Measurements from ENCODE around the gene LMNTD1. TPM values are rescaled to one million over a fixed set of nuclear protein-coding genes. Genes with fewer than 3 reads are reported as not detected.

LMNTD1 gene
- total RNA-seq, 1 experiment from 2014 or later = not detected

- no peak for TF ChIP-seq CTCF (conservative IDR thresholded peaks at IDR 0.05; ENCODE audit: low read depth, low read length)
- TF ChIP-seq EZH2 (IDR thresholded peaks at IDR 0.05; ENCODE audit: borderline replicate concordance, low read depth, low read length, poor library complexity, severe bottlenecking) = no peak
- H3K27ac ChIP-seq (ENCODE audit: low read depth, low read length, poor library complexity, severe bottlenecking) = no peak overlapping the region
- intact Hi-C loops (cut with micrococcal nuclease; ENCODE audit: unreplicated experiment) = loop anchor here (5.0 to 10.0 kb wide), 2 partner anchors 121 to 466 kb away; no protein-coding TSS in a partner anchor
- no peak for DNase-seq (ENCODE audit: low spot score)
- no peaks in the 10 kb centered on the region for H3K4me1 ChIP-seq (ENCODE audit: insufficient read depth, low read length, poor library complexity, severe bottlenecking)
- H3K9me3 ChIP-seq (ENCODE audit: low read depth, low read length, poor library complexity, severe bottlenecking) = no peaks in the 10 kb centered on the region
- H3K36me3 ChIP-seq (ENCODE audit: insufficient read depth, low read length, poor library complexity, severe bottlenecking) = no peaks in the 10 kb centered on the region
- H3K4me3 ChIP-seq (ENCODE audit: low read depth, low read length, poor library complexity, severe bottlenecking) = no peak overlapping the region
- no TSS peak for BruUV-seq (replicated peaks)
- ChIA-PET POLR2A (ENCODE audit: low non-redundant PET) (no interaction called here), CTCF (no interaction called here)
- no peaks in the 10 kb centered on the region for H3K27me3 ChIP-seq (replicated peaks; ENCODE audit: insufficient read depth, low read depth, low read length, poor library complexity)
Measured at GRCh38 chr12:25558586-25558985, 5.5 kb upstream of the LMNTD1 start.

- H3K4me1 ChIP-seq (ENCODE audit: insufficient read depth, low read length, poor library complexity, severe bottlenecking) = no peaks in the 10 kb centered on the region
- no peak overlapping the region for H3K4me3 ChIP-seq (ENCODE audit: low read depth, low read length, poor library complexity, severe bottlenecking)
- no peak for TF ChIP-seq EZH2 (IDR thresholded peaks at IDR 0.05; ENCODE audit: borderline replicate concordance, low read depth, low read length, poor library complexity, severe bottlenecking)
- TF ChIP-seq CTCF (conservative IDR thresholded peaks at IDR 0.05; ENCODE audit: low read depth, low read length) = peak; percentile 70
- no peak overlapping the region for H3K27ac ChIP-seq (ENCODE audit: low read depth, low read length, poor library complexity, severe bottlenecking)
- DNase-seq (ENCODE audit: low spot score) = peak; percentile 64
- ChIA-PET CTCF (interaction anchor here (1.1 kb wide), 1 partner anchor 170 kb away, joined by 4 read pairs; no protein-coding TSS in a partner anchor), POLR2A (ENCODE audit: low non-redundant PET) (no interaction called here)
- no TSS peak for BruUV-seq (replicated peaks)
- no peaks in the 10 kb centered on the region for H3K36me3 ChIP-seq (ENCODE audit: insufficient read depth, low read length, poor library complexity, severe bottlenecking)
- H3K9me3 ChIP-seq (ENCODE audit: low read depth, low read length, poor library complexity, severe bottlenecking) = no peaks in the 10 kb centered on the region
- intact Hi-C loops (cut with micrococcal nuclease; ENCODE audit: unreplicated experiment) = loop anchor here (5.0 to 10.0 kb wide), 2 partner anchors 121 to 467 kb away; no protein-coding TSS in a partner anchor
- H3K27me3 ChIP-seq (replicated peaks; ENCODE audit: insufficient read depth, low read depth, low read length, poor library complexity) = no peaks in the 10 kb centered on the region
Measured at GRCh38 chr12:25557830-25558436, 4.8 kb upstream of the LMNTD1 start.

GRCh38 chr12:25556153-25556552 lies 3.1 kb upstream of the LMNTD1 start:
- no peaks in the 10 kb centered on the region for H3K27me3 ChIP-seq (replicated peaks; ENCODE audit: insufficient read depth, low read depth, low read length, poor library complexity)
- H3K9me3 ChIP-seq (ENCODE audit: low read depth, low read length, poor library complexity, severe bottlenecking) = no peaks in the 10 kb centered on the region
- no peaks in the 10 kb centered on the region for H3K36me3 ChIP-seq (ENCODE audit: insufficient read depth, low read length, poor library complexity, severe bottlenecking)
- no peak for DNase-seq (ENCODE audit: low spot score)
- H3K27ac ChIP-seq (ENCODE audit: low read depth, low read length, poor library complexity, severe bottlenecking) = no peak overlapping the region
- H3K4me1 ChIP-seq (ENCODE audit: insufficient read depth, low read length, poor library complexity, severe bottlenecking) = no peaks in the 10 kb centered on the region
- no peak overlapping the region for H3K4me3 ChIP-seq (ENCODE audit: low read depth, low read length, poor library complexity, severe bottlenecking)
- no TSS peak for BruUV-seq (replicated peaks)
- CTCF ChIA-PET = no interaction called here
- TF ChIP-seq CTCF (conservative IDR thresholded peaks at IDR 0.05; ENCODE audit: low read depth, low read length) = no peak
- no peak for TF ChIP-seq EZH2 (IDR thresholded peaks at IDR 0.05; ENCODE audit: borderline replicate concordance, low read depth, low read length, poor library complexity, severe bottlenecking)
- POLR2A ChIA-PET (ENCODE audit: low non-redundant PET) = no interaction called here
- intact Hi-C loops (cut with micrococcal nuclease; ENCODE audit: unreplicated experiment) = loop anchor here (5.0 to 10.0 kb wide), 2 partner anchors 119 to 469 kb away; no protein-coding TSS in a partner anchor

Data from A673 (cell line).